Jurkat, Clone E6-1 (cell line): Measurements from ENCODE around the gene USH1C.

Source experiments
- DNase-seq: peaks from one replicate; pipeline ENCODE4 v3.0.0-alpha.2; 2011; ENCODE audit warnings: low read depth, low spot score
- H3K4me3 ChIP-seq: 2 replicates; pipeline ENCODE4 v1.5.1; 2011; ENCODE audit warnings: mild to moderate bottlenecking, low read length, control low read depth, moderate library complexity

Gene USH1C

GRCh38 chr11:17571431-17572358, 27.5 kb upstream of the USH1C start:
- no peak overlapping the region for H3K4me3 ChIP-seq
- no peak for DNase-seq

DNA sequence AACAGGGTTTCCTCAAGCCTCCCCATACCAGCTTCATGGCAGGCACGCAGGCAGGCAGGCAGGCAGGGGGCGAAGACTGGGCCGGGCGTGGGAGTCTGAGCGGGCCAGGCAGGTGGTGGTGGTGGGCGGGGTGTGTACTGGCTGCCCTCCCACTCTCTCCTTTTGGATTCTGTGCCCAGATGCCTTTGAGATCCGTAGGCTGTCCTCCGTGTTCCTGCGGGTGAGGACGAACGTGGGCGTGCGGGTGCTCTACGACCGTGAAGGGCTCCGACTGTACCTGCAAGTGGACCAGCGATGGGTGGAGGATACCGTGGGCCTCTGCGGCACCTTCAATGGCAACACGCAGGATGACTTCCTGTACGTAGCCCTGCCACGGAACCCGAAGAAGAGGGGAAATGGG, 25.8 kb upstream of the USH1C start:
- DNase-seq = no peak
- no peak overlapping the region for H3K4me3 ChIP-seq

DNA sequence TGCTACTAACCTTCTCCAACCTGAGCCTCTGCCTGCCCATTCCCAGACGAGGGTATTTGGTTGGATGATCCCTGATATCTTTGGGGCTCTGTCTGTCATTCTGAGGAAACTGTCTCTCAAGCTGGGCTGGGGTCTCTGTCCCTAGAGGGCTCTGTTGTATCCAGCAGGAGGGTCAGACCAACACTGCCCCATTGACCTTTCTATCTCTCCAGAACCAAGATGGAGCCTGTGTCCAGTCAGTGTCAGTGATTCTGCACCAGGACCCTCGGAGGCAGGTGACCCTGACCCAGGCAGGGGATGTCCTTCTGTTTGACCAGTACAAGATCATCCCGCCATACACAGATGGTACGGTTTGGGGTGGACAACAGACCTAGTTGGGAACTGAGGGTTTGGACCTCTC, 24.7 kb upstream of the USH1C start:
- DNase-seq = no peak

GRCh38 chr11:17564687-17565042, 20.4 kb upstream of the USH1C start:
- no peak for DNase-seq
- no peak overlapping the region for H3K4me3 ChIP-seq

More for the DNA sequence above, 24.7 kb upstream of the USH1C start:
- no peak overlapping the region for H3K4me3 ChIP-seq

DNA sequence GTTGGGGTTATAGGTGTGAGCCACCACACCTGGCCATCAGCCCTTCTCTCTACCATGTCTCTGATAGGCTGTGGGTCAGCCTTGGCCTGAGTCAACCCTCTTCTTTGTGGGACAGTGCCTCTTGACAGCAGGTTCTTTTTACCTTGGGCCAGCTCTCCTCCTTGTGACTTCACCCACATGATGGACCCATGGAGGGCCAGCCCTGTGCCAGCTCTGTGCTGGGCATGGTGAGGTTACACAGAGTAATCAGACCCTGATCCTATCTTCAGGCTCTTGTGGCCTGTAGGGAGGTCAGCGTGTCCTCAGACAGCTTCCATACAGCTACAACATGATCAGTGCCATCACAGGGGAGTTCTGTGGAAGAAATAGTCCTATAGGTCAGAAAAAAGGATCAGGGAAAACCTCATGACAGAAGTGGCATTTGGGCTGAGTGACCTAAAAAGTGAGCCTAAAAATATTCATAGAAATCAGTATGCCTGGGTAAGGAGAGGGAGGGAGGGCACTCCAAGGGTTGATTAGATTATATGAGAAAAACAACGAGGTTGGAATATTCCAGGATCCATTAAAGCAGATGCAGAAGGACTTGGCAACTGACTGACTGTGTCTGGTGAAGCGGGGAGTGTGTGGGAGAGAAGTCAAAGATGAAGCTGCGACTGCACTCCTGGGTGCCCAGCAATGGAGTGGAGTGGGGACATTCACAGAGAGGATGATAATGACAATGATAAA, 19.9 kb upstream of the USH1C start:
- no peak for DNase-seq
- H3K4me3 ChIP-seq = no peak overlapping the region

- DNase-seq = no peak
- no peak overlapping the region for H3K4me3 ChIP-seq
These were observed 19.0 kb upstream of the USH1C start for GRCh38 chr11:17563231-17563646.

DNA sequence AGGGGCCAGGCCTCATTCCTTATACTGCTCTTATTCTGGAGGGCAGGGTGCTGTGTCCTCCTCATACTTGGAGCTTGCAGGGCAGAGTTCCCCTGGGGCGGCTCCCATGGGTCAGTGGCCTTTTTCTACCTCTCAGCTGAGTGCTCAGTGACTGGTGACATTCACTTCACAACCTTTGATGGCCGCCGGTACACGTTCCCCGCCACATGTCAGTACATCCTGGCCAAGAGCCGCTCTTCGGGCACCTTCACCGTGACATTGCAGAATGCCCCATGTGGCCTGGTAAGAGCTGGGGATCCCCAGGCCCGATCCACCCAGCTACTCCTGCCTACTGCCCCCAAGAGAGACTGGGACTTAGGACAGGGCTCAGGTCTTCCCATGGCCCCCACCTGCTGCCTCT, 17.3 kb upstream of the USH1C start:
- H3K4me3 ChIP-seq = no peak overlapping the region
- DNase-seq = no peak

DNA sequence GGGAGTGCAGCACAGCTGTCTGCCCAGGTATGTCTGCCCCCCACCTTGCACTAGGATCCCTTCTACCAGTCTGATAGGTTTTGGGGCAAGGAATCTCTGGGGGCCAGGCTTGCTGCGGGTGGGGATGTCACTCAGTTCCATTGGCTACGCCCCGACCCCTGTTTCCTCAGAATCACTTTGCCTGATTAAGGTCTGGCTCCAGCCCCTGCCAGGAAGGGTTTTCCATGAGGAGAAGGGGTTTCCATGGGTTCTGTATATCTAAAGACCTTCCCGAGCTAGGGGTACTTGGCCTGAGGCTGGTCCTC, 16.8 kb upstream of the USH1C start:
- no peak overlapping the region for H3K4me3 ChIP-seq
- no peak for DNase-seq

DNA sequence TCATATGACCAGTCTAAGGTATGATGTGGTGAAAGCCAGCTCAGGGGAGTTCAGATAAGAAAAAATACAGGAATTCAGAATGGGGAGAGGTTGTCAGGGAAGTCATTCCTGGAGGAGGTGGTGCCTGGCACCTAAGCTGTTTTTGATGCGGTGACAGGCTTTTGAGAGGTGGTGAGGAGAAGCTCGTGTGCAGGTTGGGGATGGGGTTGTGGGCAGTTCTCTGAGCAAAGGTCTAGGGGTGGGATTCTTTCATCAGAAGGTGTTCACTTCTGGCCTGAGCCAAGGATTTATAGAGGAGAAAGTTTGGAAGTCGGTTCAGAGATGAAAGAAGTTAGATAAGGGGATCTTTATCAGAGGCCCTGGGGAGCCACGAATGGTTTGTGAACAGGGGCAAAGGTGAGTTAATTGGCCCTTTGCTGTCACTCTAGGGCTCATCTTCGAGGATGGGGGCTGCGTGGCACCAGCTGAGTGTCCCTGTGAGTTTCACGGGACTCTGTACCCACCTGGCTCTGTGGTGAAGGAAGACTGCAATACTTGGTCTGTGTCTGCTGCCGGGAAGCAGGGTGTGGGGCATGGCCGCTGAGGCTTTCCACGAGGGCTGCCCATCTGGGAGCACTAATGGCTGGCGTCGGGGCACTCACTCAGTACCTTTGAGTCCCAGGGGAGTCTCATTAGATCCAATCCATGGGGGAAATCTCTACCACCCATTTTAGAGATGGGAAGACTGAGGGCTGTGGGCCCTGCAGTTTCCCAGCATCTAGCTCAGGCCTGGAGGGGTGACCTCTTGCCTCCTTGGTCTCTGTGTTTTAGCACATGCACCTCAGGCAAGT, 16.3 kb upstream of the USH1C start:
- no peak overlapping the region for H3K4me3 ChIP-seq
- no peak for DNase-seq

- no peak overlapping the region for H3K4me3 ChIP-seq
- no peak for DNase-seq
These were observed 15.3 kb upstream of the USH1C start for GRCh38 chr11:17559341-17560087.

DNA sequence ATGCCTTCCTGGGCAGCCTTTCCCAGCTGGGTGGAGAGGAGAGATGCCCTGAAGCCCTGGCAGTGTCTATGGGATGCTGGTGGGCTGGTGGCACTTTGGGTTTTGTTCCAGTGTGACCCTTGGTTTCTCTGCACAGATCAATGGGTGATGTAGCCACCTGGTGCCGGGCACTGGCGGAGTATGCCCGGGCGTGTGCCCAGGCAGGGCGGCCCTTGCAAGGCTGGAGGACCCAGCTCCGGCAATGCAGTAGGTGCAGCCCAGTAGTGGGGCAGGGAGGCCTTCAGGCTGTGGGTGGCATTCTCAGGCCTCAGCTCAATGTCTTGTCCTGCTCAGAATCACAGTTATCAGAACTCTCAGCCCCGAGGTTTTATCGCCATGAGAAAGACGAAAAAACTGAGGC, 14.7 kb upstream of the USH1C start:
- no peak for DNase-seq
- H3K4me3 ChIP-seq = no peak overlapping the region

GRCh38 chr11:17558025-17558780, 14.0 kb upstream of the USH1C start:
- no peak for DNase-seq
- H3K4me3 ChIP-seq = no peak overlapping the region

DNA sequence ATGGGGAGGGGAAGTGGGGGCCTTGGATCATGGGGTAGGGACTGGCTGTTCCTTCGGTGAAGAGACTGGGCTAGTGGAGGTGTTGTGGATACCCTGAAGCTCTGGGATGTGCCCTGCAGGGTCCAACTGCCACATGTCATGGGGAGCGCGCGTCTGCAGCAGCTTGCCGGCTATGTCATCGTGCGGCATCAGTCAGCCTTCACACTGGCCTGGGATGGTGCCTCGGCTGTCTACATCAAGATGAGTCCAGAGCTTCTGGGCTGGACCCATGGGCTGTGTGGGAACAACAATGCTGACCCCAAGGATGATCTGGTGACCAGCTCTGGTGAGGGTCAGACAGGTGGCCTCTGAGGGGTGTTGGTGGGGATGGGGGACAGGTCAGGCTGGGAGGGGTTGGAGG, 12.8 kb upstream of the USH1C start:
- DNase-seq = no peak
- no peak overlapping the region for H3K4me3 ChIP-seq

GRCh38 chr11:17554487-17554886, 10.3 kb upstream of the USH1C start:
- DNase-seq = no peak

DNA sequence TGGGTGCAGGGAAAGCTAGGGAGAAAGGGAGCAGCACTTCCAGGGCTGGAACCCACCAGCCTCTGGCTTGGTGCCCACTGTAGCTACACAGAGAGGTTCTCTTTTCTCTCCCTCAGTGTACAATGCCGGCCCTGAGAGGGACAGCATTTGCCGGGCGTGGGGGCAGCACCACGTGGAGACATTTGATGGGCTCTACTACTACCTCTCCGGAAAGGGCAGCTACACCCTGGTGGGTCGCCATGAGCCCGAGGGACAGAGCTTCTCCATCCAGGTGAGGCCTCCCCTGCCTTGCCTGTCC, 9.0 kb upstream of the USH1C start:
- H3K4me3 ChIP-seq = no peak overlapping the region
- no peak for DNase-seq

More at GRCh38 chr11:17554487-17554886, 10.3 kb upstream of the USH1C start:
- H3K4me3 ChIP-seq = no peak overlapping the region

GRCh38 chr11:17552392-17553248, 8.4 kb upstream of the USH1C start:
- DNase-seq = no peak
- H3K4me3 ChIP-seq = no peak overlapping the region

- H3K4me3 ChIP-seq = no peak overlapping the region
- no peak for DNase-seq
These were observed 7.8 kb upstream of the USH1C start for GRCh38 chr11:17552041-17552355.
